HepG2 (cell line): ENCODE measurements around the gene TBC1D16. TPM values are rescaled to one million over a fixed set of nuclear protein-coding genes. Genes with fewer than 3 reads are reported as not detected.

ENCODE experiments used
- AHR ChIP-seq: IDR thresholded peaks from 2 replicates; pipeline ENCODE4 v1.6.1; 2018; ENCODE audit warnings: missing genetic modification reagents, missing compliant biosample characterization
- CENPBD1 ChIP-seq: sonication (generic); formaldehyde crosslinking; IDR thresholded peaks from 2 replicates; pipeline ENCODE4 v1.8.0; 2022; ENCODE audit warnings: missing genetic modification reagents, low read depth, mild to moderate bottlenecking, borderline replicate concordance
- MED1 ChIP-seq: sonication (generic); formaldehyde crosslinking; IDR thresholded peaks from 2 replicates; pipeline ENCODE4 v1.4.0; 2020; ENCODE audit warnings: missing genetic modification reagents
- PBX3 ChIP-seq: sonication (generic); formaldehyde crosslinking; IDR thresholded peaks from 2 replicates; pipeline ENCODE4 v1.8.1; 2023; ENCODE audit warnings: missing genetic modification reagents, inconsistent platforms, borderline replicate concordance
- PHF8 ChIP-seq: sonication (generic); formaldehyde crosslinking; IDR thresholded peaks from 2 replicates; pipeline ENCODE4 v1.5.0; 2020; ENCODE audit warnings: missing genetic modification reagents
- SRSF1 ChIP-seq: fragments of 200-400 bp; formaldehyde crosslinking; optimal IDR thresholded peaks from 2 replicates; pipeline ENCODE3; 2017; ENCODE audit warnings: mild to moderate bottlenecking, low read depth, low read length, moderate library complexity
- ZKSCAN8 ChIP-seq: IDR thresholded peaks from 2 replicates; pipeline ENCODE4 v1.6.1; 2016; ENCODE audit warnings: borderline replicate concordance, missing genetic modification reagents, missing compliant biosample characterization
- ZNF598 ChIP-seq: sonication (generic); formaldehyde crosslinking; IDR thresholded peaks from 2 replicates; pipeline ENCODE4 v1.5.1; 2020; ENCODE audit warnings: mild to moderate bottlenecking, missing genetic modification reagents, borderline replicate concordance
- ZNF614 ChIP-seq: IDR thresholded peaks from 2 replicates; pipeline ENCODE4 v1.6.1; 2018; ENCODE audit warnings: missing biosample characterization, missing genetic modification reagents, inconsistent platforms, borderline replicate concordance
- ZNF749 ChIP-seq: sonication (generic); formaldehyde crosslinking; IDR thresholded peaks from 2 replicates; pipeline ENCODE4 v1.8.0; 2022; ENCODE audit warnings: mild to moderate bottlenecking, missing genetic modification reagents, moderate library complexity, borderline replicate concordance
- ZNF766 ChIP-seq: sonication (generic); formaldehyde crosslinking; IDR thresholded peaks from 2 replicates; pipeline ENCODE4 v1.5.0; 2020; ENCODE audit warnings: missing genetic modification reagents, borderline replicate concordance
- polyA plus RNA-seq, 8 experiments: library from polyadenylated mRNA; depleted of rRNA in 3 of 8; stranded (reverse) in 7 of 8; unstranded in 1 of 8; fragments of >200 nt; fragmentation: Illumina TruSeq in 4 of 8; extraction: Trizol in 4 of 8; gene quantifications; 2 replicates each; pipeline versions ENCODE4 v1.2.1 to v1.2.3, GENCODE V29; 2011 to 2016; ENCODE audit warnings: low read depth in 4 of 8, missing spikeins in 1 of 8, mixed read lengths in 1 of 8; ENCODE audit not compliant: insufficient read depth in 1 of 8
- total RNA-seq, 5 experiments: library from RNA; depleted of rRNA; stranded (reverse); fragments of >200 nt; fragmentation: Illumina TruSeq; extraction: Trizol; gene quantifications; 2 replicates each; pipeline ENCODE4 v1.2.3, GENCODE V29; 2016; ENCODE audit warnings: low read depth in 1 of 5
- TF ChIP-seq, protein P1 (sequence below): sonication (generic); formaldehyde crosslinking; IDR thresholded peaks from 2 replicates; pipeline ENCODE4 v1.5.1; 2020; ENCODE audit warnings: missing genetic modification reagents, mild to moderate bottlenecking, borderline replicate concordance
- TF ChIP-seq, protein P2 (sequence below): sonication (generic); formaldehyde crosslinking; IDR thresholded peaks from 2 replicates; pipeline ENCODE4 v1.8.0; 2022; ENCODE audit warnings: mild to moderate bottlenecking, missing genetic modification reagents, borderline replicate concordance
- TF ChIP-seq, protein P3 (sequence below): sonication (generic); formaldehyde crosslinking; IDR thresholded peaks from one replicate; pipeline ENCODE4 v1.5.1; 2020; ENCODE audit warnings: mild to moderate bottlenecking, missing genetic modification reagents; ENCODE audit errors: not compliant biosample characterization

The TBC1D16 gene
- total and polyA plus RNA-seq, 2 of the 13 experiments (the other 11 are each of a cell fraction or from before 2014, with no cell fraction given), result 14.9 to 24.9 TPM

- TF ChIP-seq, protein P1, sequence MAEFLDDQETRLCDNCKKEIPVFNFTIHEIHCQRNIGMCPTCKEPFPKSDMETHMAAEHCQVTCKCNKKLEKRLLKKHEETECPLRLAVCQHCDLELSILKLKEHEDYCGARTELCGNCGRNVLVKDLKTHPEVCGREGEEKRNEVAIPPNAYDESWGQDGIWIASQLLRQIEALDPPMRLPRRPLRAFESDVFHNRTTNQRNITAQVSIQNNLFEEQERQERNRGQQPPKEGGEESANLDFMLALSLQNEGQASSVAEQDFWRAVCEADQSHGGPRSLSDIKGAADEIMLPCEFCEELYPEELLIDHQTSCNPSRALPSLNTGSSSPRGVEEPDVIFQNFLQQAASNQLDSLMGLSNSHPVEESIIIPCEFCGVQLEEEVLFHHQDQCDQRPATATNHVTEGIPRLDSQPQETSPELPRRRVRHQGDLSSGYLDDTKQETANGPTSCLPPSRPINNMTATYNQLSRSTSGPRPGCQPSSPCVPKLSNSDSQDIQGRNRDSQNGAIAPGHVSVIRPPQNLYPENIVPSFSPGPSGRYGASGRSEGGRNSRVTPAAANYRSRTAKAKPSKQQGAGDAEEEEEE (CRISPR knock-in tag), result peak; percentile 80; the same call in 1 of the 2 replicates
- peak; percentile 63; the same call in 1 of the 2 replicates for TF ChIP-seq ZNF598 (CRISPR knock-in tag)
- peak; percentile 79; the same call in 1 of the 2 replicates for TF ChIP-seq ZNF614 (CRISPR knock-in tag)
- no peak for TF ChIP-seq PBX3
- peak; percentile 31; the same call in 1 of the 2 replicates for TF ChIP-seq ZNF766 (CRISPR knock-in tag)
- TF ChIP-seq, protein P2, sequence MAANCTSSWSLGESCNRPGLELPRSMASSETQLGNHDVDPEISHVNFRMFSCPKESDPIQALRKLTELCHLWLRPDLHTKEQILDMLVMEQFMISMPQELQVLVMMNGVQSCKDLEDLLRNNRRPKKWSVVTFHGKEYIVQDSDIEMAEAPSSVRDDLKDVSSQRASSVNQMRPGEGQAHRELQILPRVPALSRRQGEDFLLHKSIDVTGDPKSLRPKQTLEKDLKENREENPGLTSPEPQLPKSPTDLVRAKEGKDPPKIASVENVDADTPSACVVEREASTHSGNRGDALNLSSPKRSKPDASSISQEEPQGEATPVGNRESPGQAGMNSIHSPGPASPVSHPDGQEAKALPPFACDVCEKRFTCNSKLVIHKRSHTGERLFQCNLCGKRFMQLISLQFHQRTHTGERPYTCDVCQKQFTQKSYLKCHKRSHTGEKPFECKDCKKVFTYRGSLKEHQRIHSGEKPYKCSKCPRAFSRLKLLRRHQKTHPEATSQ (CRISPR knock-in tag), result peak; percentile 60
- no peak for TF ChIP-seq ZNF749 (CRISPR knock-in tag)
- peak; percentile 61 for TF ChIP-seq SRSF1
- TF ChIP-seq MED1, result peak; percentile 97
- TF ChIP-seq, protein P3, sequence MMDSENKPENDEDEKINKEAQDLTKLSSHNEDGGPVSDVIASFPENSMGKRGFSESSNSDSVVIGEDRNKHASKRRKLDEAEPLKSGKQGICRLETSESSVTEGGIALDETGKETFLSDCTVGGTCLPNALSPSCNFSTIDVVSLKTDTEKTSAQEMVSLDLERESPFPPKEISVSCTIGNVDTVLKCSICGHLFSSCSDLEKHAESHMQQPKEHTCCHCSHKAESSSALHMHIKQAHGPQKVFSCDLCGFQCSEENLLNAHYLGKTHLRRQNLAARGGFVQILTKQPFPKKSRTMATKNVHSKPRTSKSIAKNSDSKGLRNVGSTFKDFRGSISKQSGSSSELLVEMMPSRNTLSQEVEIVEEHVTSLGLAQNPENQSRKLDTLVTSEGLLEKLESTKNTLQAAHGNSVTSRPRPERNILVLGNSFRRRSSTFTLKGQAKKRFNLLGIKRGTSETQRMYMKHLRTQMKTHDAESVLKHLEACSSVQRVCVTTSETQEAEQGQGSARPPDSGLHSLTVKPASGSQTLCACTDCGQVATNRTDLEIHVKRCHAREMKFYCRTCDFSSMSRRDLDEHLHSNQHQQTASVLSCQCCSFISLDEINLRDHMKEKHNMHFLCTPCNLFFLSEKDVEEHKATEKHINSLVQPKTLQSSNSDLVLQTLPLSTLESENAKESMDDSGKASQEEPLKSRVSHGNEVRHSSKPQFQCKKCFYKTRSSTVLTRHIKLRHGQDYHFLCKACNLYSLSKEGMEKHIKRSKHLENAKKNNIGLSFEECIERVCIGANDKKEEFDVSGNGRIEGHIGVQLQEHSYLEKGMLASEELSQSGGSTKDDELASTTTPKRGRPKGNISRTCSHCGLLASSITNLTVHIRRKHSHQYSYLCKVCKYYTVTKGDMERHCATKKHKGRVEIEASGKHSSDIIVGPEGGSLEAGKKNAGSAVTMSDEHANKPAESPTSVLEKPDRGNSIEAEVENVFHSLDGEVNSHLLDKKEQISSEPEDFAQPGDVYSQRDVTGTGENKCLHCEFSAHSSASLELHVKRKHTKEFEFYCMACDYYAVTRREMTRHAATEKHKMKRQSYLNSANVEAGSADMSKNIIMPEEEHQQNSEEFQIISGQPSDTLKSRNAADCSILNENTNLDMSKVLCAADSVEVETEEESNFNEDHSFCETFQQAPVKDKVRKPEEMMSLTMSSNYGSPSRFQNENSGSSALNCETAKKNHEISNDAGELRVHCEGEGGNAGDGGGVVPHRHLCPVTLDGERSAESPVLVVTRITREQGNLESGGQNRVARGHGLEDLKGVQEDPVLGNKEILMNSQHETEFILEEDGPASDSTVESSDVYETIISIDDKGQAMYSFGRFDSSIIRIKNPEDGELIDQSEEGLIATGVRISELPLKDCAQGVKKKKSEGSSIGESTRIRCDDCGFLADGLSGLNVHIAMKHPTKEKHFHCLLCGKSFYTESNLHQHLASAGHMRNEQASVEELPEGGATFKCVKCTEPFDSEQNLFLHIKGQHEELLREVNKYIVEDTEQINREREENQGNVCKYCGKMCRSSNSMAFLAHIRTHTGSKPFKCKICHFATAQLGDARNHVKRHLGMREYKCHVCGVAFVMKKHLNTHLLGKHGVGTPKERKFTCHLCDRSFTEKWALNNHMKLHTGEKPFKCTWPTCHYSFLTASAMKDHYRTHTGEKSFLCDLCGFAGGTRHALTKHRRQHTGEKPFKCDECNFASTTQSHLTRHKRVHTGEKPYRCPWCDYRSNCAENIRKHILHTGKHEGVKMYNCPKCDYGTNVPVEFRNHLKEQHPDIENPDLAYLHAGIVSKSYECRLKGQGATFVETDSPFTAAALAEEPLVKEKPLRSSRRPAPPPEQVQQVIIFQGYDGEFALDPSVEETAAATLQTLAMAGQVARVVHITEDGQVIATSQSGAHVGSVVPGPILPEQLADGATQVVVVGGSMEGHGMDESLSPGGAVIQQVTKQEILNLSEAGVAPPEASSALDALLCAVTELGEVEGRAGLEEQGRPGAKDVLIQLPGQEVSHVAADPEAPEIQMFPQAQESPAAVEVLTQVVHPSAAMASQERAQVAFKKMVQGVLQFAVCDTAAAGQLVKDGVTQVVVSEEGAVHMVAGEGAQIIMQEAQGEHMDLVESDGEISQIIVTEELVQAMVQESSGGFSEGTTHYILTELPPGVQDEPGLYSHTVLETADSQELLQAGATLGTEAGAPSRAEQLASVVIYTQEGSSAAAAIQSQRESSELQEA (CRISPR knock-in tag), result no peak
- no peak for TF ChIP-seq AHR (CRISPR knock-in tag)
- TF ChIP-seq ZKSCAN8, result peak; percentile 73; the same call in 1 of the 2 replicates
- peak; percentile 45 for TF ChIP-seq PHF8
- TF ChIP-seq CENPBD1 (CRISPR knock-in tag), result no peak
These were observed 49.1 kb downstream of the TBC1D16 start (continued) for GRCh38 chr17:79986411-79987186.
